ENCODE data around the gene TOX2. TPM values are rescaled to one million over a fixed set of nuclear protein-coding genes. Genes with fewer than 3 reads are reported as not detected.

TOX2 gene
- total RNA-seq (2012; rRNA removed) (1.1 and 1.3 TPM in 2 replicates), polyA plus RNA-seq (2012; rRNA removed) (17.2 and 17.5 TPM in 2 replicates), Bru-seq, nascent RNA (percentile 69 among the genes with signal in this experiment), BruChase-seq, experiment 1, labeled RNA remaining after a 6-hour chase (percentile 51 among the genes with signal in this experiment), BruChase-seq, experiment 2, labeled RNA remaining after a 2-hour chase (percentile 54 among the genes with signal in this experiment)
- polyA plus RNA-seq (2012; cell fraction: cytosol; rRNA removed): 14.6 and 25.9 TPM in 2 replicates
- polyA plus RNA-seq (2012; cell fraction: nucleus; rRNA removed; ENCODE audit: low replicate concordance): 17.1 and 23.2 TPM in 2 replicates
- long read RNA-seq, partial matches to known transcripts: 7 of 11 reads
- long read RNA-seq, other reads (novel, unspliced or antisense): 3 of 11 reads

- peaks cover 23% of the 10 kb centered on the region for H4K20me1 ChIP-seq (ENCODE audit: insufficient read depth, low read length)
- no TSS peak for BruUV-seq (replicated peaks)
- intact Hi-C loops (cut with micrococcal nuclease) (loop anchor here (2.0 to 5.0 kb wide), 2 partner anchors 162 to 166 kb away; no protein-coding TSS in a partner anchor), dilution Hi-C loops (cut with HindIII; ENCODE audit: low sequenced_read_pairs, unreplicated experiment) (no loop called here), in situ Hi-C loops (cut with MboI; ENCODE audit: low sequenced_read_pairs) (loop anchor here (10.0 kb wide), 1 partner anchor 160 kb away; no protein-coding TSS in a partner anchor)
- H3K9me1 ChIP-seq (ENCODE audit: insufficient read depth, low read length): peaks cover 11% of the 10 kb centered on the region
- peak within 1 kb of the TSS; percentile 66 for H2BK120ac ChIP-seq (ENCODE audit: low read depth, low read length)
- peak within 1 kb of the TSS; percentile 61 for H2BK5ac ChIP-seq (ENCODE audit: low read depth, low read length, poor library complexity, severe bottlenecking)
- H3K9ac ChIP-seq (ENCODE audit: low read depth, low read length): peak within 1 kb of the TSS; percentile 81
- H4K91ac ChIP-seq (ENCODE audit: insufficient read depth, low read depth, low read length): peak within 1 kb of the TSS; percentile 84
- peak within 1 kb of the TSS; percentile 52 for H4K5ac ChIP-seq (ENCODE audit: low read depth, low read length)
- peak within 1 kb of the TSS; percentile 92 for H2AFZ ChIP-seq (replicated peaks; ENCODE audit: low read length, poor library complexity)
- peak within 1 kb of the TSS; percentile 36 for H3K18ac ChIP-seq (ENCODE audit: low read depth, low read length)
- no peak for DNase-seq
- peaks cover 7% of the 10 kb centered on the region; the same call in 1 of the 2 replicates for H3K4me1 ChIP-seq (ENCODE audit: control insufficient read depth, insufficient read depth, low read length)
- H2BK15ac ChIP-seq (ENCODE audit: low read depth, low read length): peak within 1 kb of the TSS; percentile 12; the same call in 2 of the 3 replicates
- peak within 1 kb of the TSS; percentile 97 for H3K23ac ChIP-seq (ENCODE audit: low read depth, low read length)
- H3K4me2 ChIP-seq (ENCODE audit: low read depth, low read length): peak within 1 kb of the TSS; percentile 89
- H3K4me3 ChIP-seq (ENCODE audit: insufficient read depth, low read depth, low read length): peak within 1 kb of the TSS; percentile 61
- no peak for TF ChIP-seq MAFK (IDR thresholded peaks at IDR 0.05; ENCODE audit: low read depth, low read length)
- no peak for TF ChIP-seq BHLHE40 (IDR thresholded peaks at IDR 0.05; ENCODE audit: low read depth, low read length)
- H2BK20ac ChIP-seq (ENCODE audit: low read depth, low read length): peak within 1 kb of the TSS; percentile 76; the same call in 1 of the 2 replicates
- peak within 1 kb of the TSS; percentile 68; a peak in 3 of 4 replicates for H4K8ac ChIP-seq (ENCODE audit: low read depth in 2 of 2, low read length in 2 of 2)
- peak within 1 kb of the TSS; percentile 90 for H3K14ac ChIP-seq (replicated peaks; ENCODE audit: low read depth, low read length)
- H3K56ac ChIP-seq (ENCODE audit: extremely low read depth, insufficient read depth, low read length): peak within 1 kb of the TSS; percentile 38
- no peaks in the 10 kb centered on the region for H3K27me3 ChIP-seq (ENCODE audit: control insufficient read depth, insufficient read depth, low read length)
- peak within 1 kb of the TSS; percentile 96 for H2AK5ac ChIP-seq (ENCODE audit: low read depth, low read length)
- ATAC-seq (ENCODE audit: low read depth): peak; percentile 92
- H3K27ac ChIP-seq (ENCODE audit: insufficient read depth, low read length): peak within 1 kb of the TSS; percentile 89
- no peaks in the 10 kb centered on the region for H3K36me3 ChIP-seq (ENCODE audit: control insufficient read depth, insufficient read depth, low read length)
- peaks cover 8% of the 10 kb centered on the region for H3K9me3 ChIP-seq (ENCODE audit: control insufficient read depth, insufficient read depth, low read length)
- peak within 1 kb of the TSS; percentile 90 for H3K4ac ChIP-seq (ENCODE audit: low read depth, low read length)
- H2AK9ac ChIP-seq (replicated peaks; ENCODE audit: low read depth, low read length, poor library complexity): peak within 1 kb of the TSS; percentile 91
- 0% methylated on average over 32 of the region's 111 CpGs; no CpG with 5 or more reads in 1 of the 2 experiments for WGBS, 2 experiments (ENCODE audit: extremely low coverage in 2 of 2, insufficient read length in 1 of 2)
- CTCF ChIA-PET: interaction anchor here (0.7 kb wide), 1 partner anchor 170 kb away, joined by 4 read pairs; no protein-coding TSS in a partner anchor
- H3K79me1 ChIP-seq (ENCODE audit: low read depth in 1 of 2, low read length in 2 of 2): peaks cover 21 to 42% of the 10 kb centered on the region in 2 experiments; a peak in 3 of 4 replicates
- POLR2A ChIA-PET (ENCODE audit: unreplicated experiment): no interaction called here
These were observed at the start of gene TOX2 for GRCh38 chr20:43914311-43915210. Gene TOX2 (plus strand): TSS chr20:43914852. CDS start chr20:43914892, 40 bp downstream.

Data from IMR-90 (cell line).